BLaER1 treated with 17β-estradiol and CSF1 and Interleukin-3, amounts not matched to agents 10 nM and 100 nM (cell line): ENCODE measurements around the gene SUSD6.
"Not testable (repeated sequence)": the region's sequence is repeated elsewhere in the genome, so short reads cannot be mapped to it uniquely, and the experiment has no call there.

Experiments
- H3K27ac ChIP-seq, 11 experiments: shearing (Covaris generic); formaldehyde crosslinking; 2 replicates each; pipeline ENCODE4 v1.8.1; 2022
- H3K27me3 ChIP-seq, 11 experiments: shearing (Covaris generic); formaldehyde crosslinking; 2 replicates each; pipeline ENCODE4 v1.8.1; 2022
- H3K36me3 ChIP-seq, 11 experiments: shearing (Covaris generic); formaldehyde crosslinking; 2 replicates each; pipeline ENCODE4 v1.8.1; 2022
- H3K4me1 ChIP-seq, 10 experiments: shearing (Covaris generic); formaldehyde crosslinking; 2 replicates each; pipeline ENCODE4 v1.8.1; 2022
- H3K4me2 ChIP-seq, 11 experiments: shearing (Covaris generic); formaldehyde crosslinking; 2 replicates each; pipeline ENCODE4 v1.8.1; 2022
- H3K4me3 ChIP-seq, 10 experiments: shearing (Covaris generic); formaldehyde crosslinking; 2 replicates each; pipeline ENCODE4 v1.8.1; 2022
- H3K9ac ChIP-seq, 11 experiments: shearing (Covaris generic); formaldehyde crosslinking; 2 replicates each; pipeline ENCODE4 v1.8.1; 2022
- H3K9me3 ChIP-seq, 11 experiments: shearing (Covaris generic); formaldehyde crosslinking; replicated peaks in 1 of 11; 2 replicates each; pipeline ENCODE4 v1.8.1; 2022
- H4K20me1 ChIP-seq, 11 experiments: shearing (Covaris generic); formaldehyde crosslinking; 2 replicates each; pipeline ENCODE4 v1.8.1; 2022
- Cebpa-rat ChIP-seq, 11 experiments: shearing (Covaris generic); IDR thresholded peaks; 2 replicates each; pipeline ENCODE4 v1.8.1; 2022

Gene SUSD6

DNA sequence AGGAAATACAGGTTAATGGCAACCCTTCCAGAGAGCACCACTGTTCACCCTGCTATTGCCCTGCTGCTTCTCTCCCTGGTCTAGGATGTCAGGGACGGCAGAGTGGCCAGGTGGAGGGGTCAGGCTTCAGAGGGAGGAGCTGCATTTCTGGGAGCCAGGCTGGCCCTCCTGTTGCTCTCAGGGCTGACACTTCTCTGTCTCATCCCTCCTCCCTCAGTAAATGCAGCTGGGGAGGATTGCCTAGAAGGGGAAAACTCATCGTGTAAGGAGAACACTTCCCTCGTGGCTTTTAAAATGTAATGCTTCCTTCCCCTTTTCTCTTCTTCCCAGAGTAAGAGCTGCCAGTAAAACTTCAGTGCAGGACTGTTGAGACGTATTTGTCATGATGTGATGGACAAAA lies 20.8 kb downstream of the SUSD6 start:
- Histone ChIP-seq H3K9ac (peak overlapping the region in 10 of 11 experiments; percentile 10 to 55 (median 46); a peak in 11 of 22 replicates), H3K4me2 (peak overlapping the region; percentile 71 to 99 (median 85)), H3K4me3 (peak overlapping the region in 4 of 10 experiments; percentile 2 to 33 (median 18); a peak in 4 of 20 replicates), H3K27ac (peak overlapping the region in 10 of 11 experiments; percentile 1 to 66 (median 38); a peak in 15 of 22 replicates), H3K27me3 (no peaks in the 10 kb centered on the region), H4K20me1 (peaks cover 89 to 100% (median 99%) of the 10 kb centered on the region in 11 experiments), H3K9me3 (no peaks in the 10 kb centered on the region), H3K4me1 (peaks cover 81 to 100% (median 95%) of the 10 kb centered on the region in 10 experiments), H3K36me3 (peaks cover 0 to 8% (median 0%) of the 10 kb centered on the region in 11 experiments; a peak in 1 of 22 replicates)
- no peak for TF ChIP-seq Cebpa-rat (IDR thresholded peaks at IDR 0.05)

DNA sequence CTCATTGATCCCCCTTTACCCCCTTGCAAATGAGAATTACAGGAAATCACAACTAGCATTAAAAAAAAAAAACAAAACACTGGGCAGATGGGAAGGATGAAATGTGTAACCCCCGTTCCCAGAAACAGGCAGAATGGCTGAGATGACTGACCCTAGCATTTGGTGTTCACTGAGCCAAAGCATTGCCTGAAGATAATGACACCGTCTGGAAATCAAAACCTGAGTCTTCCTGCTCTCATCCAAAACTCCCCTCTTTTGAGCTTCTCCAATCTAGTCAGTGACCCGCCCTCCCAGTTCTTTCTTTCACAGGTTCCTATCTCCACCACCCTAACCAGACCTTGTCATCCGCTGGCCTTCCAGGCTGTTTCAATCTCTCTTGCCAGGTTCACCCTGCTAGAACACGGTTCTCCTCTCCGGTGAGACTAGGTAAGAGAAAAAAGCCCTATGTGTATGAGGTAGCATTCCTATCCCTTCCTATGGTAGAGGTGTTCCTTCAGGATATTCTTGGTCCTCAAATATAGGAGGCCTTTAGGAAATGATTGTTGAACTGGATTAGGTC lies 21.3 kb downstream of the SUSD6 start:
- peaks cover 93 to 100% (median 100%) of the 10 kb centered on the region in 11 experiments for H4K20me1 ChIP-seq
- H3K36me3 ChIP-seq: peaks cover 0 to 8% (median 0%) of the 10 kb centered on the region in 11 experiments; a peak in 1 of 22 replicates
- H3K4me3 ChIP-seq: peak overlapping the region in 4 of 10 experiments; percentile 2 to 33 (median 18); a peak in 3 of 20 replicates
- H3K9me3 ChIP-seq: no peaks in the 10 kb centered on the region
- TF ChIP-seq Cebpa-rat (IDR thresholded peaks at IDR 0.05): no peak
- H3K4me1 ChIP-seq: peaks cover 84 to 100% (median 95%) of the 10 kb centered on the region in 10 experiments
- H3K27ac ChIP-seq: peak overlapping the region in 9 of 11 experiments; percentile 1 to 66 (median 39); a peak in 11 of 22 replicates
- no peaks in the 10 kb centered on the region for H3K27me3 ChIP-seq
- H3K9ac ChIP-seq: peak overlapping the region in 7 of 11 experiments; percentile 10 to 55 (median 50); a peak in 6 of 22 replicates
- H3K4me2 ChIP-seq: peak overlapping the region; percentile 71 to 99 (median 85)

DNA sequence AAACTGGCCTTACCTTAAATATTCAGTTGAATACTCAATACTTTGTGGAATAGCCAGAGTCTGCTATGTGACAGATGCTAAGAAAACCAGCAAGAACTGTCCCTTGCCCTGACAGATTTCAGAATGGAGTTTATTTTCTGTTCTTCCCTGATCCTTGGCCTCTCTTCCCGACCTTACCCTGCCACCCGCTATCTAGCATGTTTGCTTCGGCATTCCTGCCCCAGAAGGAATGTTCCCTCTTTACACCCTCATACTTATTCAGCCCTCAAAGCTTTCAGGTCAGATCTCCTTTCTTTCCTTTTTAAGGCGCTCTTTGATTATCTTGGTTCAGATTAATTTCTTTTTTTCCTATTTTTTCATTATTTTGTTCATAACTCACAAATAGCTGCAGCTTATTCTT lies 21.8 kb downstream of the SUSD6 start:
- Histone ChIP-seq H3K4me1 (peaks cover 84 to 100% (median 98%) of the 10 kb centered on the region in 10 experiments), H3K9ac (no peak overlapping the region), H3K9me3 (no peaks in the 10 kb centered on the region), H4K20me1 (peaks cover 93 to 100% (median 100%) of the 10 kb centered on the region in 11 experiments), H3K4me3 (no peak overlapping the region), H3K4me2 (peak overlapping the region in 9 of 11 experiments; percentile 71 to 99 (median 87); a peak in 14 of 22 replicates), H3K27ac (peak overlapping the region in 3 of 11 experiments; percentile 37 to 61 (median 43); a peak in 4 of 22 replicates), H3K27me3 (no peaks in the 10 kb centered on the region), H3K36me3 (peaks cover 0 to 8% (median 0%) of the 10 kb centered on the region in 11 experiments; a peak in 1 of 22 replicates)
- no peak for TF ChIP-seq Cebpa-rat (IDR thresholded peaks at IDR 0.05)

DNA sequence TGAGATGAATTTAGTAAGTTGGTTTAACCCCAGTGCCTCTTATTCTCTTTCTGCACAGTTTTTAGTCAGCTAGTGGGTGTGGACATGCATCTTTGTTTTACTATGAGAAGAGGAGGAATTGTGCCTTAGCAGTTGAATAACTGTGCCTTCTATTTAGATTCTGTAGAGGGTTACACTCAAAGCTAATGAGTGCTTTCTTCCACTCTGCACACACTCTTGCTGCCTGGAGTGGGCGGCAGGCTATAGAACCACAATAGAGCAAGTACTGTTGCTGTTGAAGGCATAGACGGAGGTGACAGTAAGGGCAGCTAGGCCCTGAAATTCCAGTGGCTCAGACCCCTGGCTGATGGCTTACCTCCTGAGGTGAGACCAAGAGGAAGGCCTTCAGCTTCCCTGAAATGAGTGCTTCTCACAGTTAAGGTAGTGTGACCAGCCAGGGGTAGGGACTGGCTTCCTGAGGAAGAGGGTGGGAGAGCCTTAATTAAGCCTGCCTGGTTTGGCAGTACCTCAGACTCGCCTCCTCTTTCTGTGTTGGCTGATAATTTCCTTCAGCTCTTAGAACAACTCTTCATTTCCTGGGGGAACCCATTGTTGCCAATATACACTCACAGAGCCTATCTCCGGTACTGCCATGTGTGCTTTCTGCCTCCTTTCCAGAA lies 24.7 kb downstream of the SUSD6 start:
- Histone ChIP-seq H3K4me2 (peak overlapping the region; percentile 61 to 99 (median 78)), H3K36me3 (peaks cover 7 to 26% (median 17%) of the 10 kb centered on the region in 11 experiments; a peak in 20 of 22 replicates), H4K20me1 (peaks cover 69 to 99% (median 86%) of the 10 kb centered on the region in 11 experiments), H3K4me3 (no peak overlapping the region; a peak in 2 of 20 replicates), H3K9ac (peak overlapping the region in 8 of 11 experiments; percentile 11 to 46 (median 27); a peak in 13 of 22 replicates), H3K27ac (peak overlapping the region in 10 of 11 experiments; percentile 6 to 56 (median 43); a peak in 17 of 22 replicates), H3K9me3 (peaks cover 9 to 26% (median 19%) of the 10 kb centered on the region in 11 experiments), H3K4me1 (peaks cover 61 to 90% (median 77%) of the 10 kb centered on the region in 10 experiments), H3K27me3 (no peaks in the 10 kb centered on the region)
- no peak for TF ChIP-seq Cebpa-rat (IDR thresholded peaks at IDR 0.05)

DNA sequence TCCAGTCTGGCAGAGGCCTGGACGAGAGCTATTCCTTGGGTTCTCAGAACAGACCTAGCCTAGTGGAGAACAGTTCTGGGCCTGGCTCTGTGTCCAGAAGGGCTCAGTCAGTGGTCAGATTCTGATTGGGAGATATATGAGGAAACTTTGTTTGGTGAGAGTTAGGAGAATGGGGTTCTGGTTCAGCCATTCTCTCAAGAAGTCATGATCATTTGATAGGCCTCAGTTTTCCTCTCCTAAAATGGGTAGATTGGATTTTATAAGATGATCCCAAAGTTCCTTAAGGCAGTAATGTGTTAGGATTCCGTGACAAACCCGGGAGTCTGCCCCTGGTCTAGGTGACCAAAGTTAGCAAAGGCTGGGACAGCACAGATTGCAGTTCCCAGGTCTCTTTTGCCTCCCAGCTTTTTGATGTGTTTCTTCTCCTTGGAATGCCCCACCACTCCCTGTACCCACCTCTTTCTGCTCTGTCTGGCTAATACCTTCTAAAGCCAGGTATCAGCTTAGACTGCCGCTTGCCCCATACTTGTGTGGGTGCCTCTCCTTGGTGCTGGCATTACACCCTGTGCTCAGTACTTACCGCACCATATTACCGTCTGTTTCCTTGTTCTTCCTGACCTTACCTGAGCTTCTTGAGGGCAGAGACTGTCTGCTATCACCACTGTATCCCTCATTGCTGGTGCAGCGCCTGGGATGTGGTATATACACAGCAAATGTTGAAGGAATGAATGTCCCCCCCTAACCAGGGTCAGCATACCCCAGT lies 25.5 kb downstream of the SUSD6 start:
- H3K4me2 ChIP-seq: peak overlapping the region; percentile 61 to 99 (median 78)
- H3K36me3 ChIP-seq: peaks cover 15 to 34% (median 25%) of the 10 kb centered on the region in 11 experiments
- H3K9me3 ChIP-seq: peaks cover 17 to 34% (median 27%) of the 10 kb centered on the region in 11 experiments
- H3K4me3 ChIP-seq: no peak overlapping the region
- peaks cover 61 to 91% (median 78%) of the 10 kb centered on the region in 11 experiments for H4K20me1 ChIP-seq
- no peaks in the 10 kb centered on the region for H3K27me3 ChIP-seq
- peak overlapping the region in 9 of 11 experiments; percentile 20 to 56 (median 44); a peak in 12 of 22 replicates for H3K27ac ChIP-seq
- H3K9ac ChIP-seq: peak overlapping the region in 9 of 11 experiments; percentile 1 to 46 (median 25); a peak in 10 of 22 replicates
- TF ChIP-seq Cebpa-rat (IDR thresholded peaks at IDR 0.05): no peak
- peaks cover 53 to 82% (median 69%) of the 10 kb centered on the region in 10 experiments for H3K4me1 ChIP-seq

DNA sequence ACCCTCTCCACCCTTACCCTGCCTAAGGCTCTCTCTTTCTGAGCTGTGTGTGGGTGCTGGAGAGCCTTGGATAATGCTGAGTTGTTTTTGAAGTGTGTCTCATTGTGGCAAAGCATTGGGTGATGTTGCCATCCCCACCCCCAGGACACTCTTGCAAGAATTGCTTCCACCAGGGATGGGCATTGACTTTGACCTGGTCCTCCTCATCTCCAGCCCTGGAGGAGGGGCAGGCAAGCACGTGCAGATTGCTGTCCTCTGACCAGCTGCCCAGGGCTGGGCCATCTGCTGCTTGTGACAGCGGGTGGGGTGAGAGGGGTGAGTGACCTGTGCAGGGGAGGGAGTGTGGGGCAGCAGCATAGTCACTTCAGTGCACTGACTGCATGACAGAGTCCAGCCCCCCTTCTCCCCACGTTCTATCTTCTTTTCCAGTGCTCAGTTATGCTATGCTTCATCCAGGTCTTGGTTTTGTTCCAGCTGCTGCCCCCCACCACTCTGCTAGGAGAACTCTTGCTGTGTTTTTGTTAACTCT lies 26.2 kb downstream of the SUSD6 start:
- peaks cover 24 to 41% (median 33%) of the 10 kb centered on the region in 11 experiments for H3K9me3 ChIP-seq
- peak overlapping the region in 4 of 11 experiments; percentile 2 to 39 (median 8); a peak in 3 of 22 replicates for H3K27ac ChIP-seq
- TF ChIP-seq Cebpa-rat (IDR thresholded peaks at IDR 0.05): no peak
- H3K36me3 ChIP-seq: peaks cover 21 to 40% (median 32%) of the 10 kb centered on the region in 11 experiments
- H4K20me1 ChIP-seq: peaks cover 54 to 84% (median 72%) of the 10 kb centered on the region in 11 experiments
- H3K4me1 ChIP-seq: peaks cover 46 to 75% (median 62%) of the 10 kb centered on the region in 10 experiments
- no peak overlapping the region for H3K4me3 ChIP-seq
- peak overlapping the region in 3 of 11 experiments; percentile 1 to 21 (median 9); a peak in 3 of 22 replicates for H3K9ac ChIP-seq
- no peaks in the 10 kb centered on the region for H3K27me3 ChIP-seq
- peak overlapping the region; percentile 61 to 99 (median 78) for H3K4me2 ChIP-seq

DNA sequence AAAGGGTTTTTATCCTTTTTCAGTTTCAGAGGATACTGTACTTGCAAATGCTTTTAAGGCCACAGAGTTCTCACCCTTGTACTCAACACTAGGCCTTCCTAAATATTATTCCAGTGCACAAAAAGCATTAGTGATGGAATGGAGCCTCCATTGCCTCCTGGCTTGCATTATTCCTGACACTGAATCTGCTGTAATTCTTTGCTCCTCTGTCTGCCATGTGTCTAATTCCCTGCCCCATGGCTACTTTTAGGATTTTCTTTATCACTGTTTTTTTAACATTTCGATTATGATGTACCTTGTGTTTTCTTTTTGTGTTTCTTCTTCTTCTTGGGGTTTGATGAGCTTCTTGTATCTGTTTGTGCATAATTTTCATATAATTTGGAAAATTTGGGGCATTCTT lies 29.5 kb downstream of the SUSD6 start:
- no peak for TF ChIP-seq Cebpa-rat (IDR thresholded peaks at IDR 0.05)
- H3K4me1 ChIP-seq: peaks cover 25 to 75% (median 41%) of the 10 kb centered on the region in 10 experiments
- no peak overlapping the region for H3K9ac ChIP-seq
- peaks cover 34 to 56% (median 46%) of the 10 kb centered on the region in 11 experiments for H3K9me3 ChIP-seq
- no peak overlapping the region for H3K4me2 ChIP-seq
- peaks cover 34 to 64% (median 52%) of the 10 kb centered on the region in 11 experiments for H3K36me3 ChIP-seq
- no peak overlapping the region for H3K27ac ChIP-seq
- no peak overlapping the region; a peak in 1 of 20 replicates for H3K4me3 ChIP-seq
- H4K20me1 ChIP-seq: peaks cover 22 to 81% (median 63%) of the 10 kb centered on the region in 11 experiments
- no peaks in the 10 kb centered on the region for H3K27me3 ChIP-seq

DNA sequence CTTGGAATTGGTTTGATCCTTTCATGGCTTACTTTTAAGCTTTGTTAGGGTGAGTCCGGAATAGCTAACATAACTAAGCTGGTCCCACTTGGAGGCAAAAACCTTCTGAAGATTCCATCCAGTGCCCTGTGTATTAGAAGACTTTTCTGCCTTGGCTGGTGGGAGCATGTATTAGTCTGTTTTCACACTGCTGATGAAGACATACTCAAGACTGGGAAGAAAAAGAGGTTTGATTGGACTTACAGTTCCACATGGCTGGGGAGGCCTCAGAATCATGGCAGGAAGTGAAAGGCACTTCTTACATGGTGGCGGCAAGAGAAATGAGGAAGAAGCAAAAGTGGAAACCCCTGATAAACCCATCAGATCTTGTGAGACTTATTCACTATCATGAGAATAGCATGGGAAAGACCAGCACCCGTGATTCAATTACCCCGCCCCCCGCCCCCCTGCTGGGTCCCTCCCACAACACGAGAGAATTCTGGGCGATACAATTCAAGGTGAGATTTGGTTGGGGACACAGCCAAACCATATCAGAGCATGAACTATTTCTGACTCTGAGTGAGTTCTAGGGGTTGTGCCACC lies 30.9 kb downstream of the SUSD6 start:
- not testable (repeated sequence) for H3K9ac ChIP-seq, H3K27me3 ChIP-seq
- Histone ChIP-seq H3K4me1 (peaks cover 13 to 68% (median 30%) of the 10 kb centered on the region in 10 experiments), H3K27ac (peak overlapping the region in 1 of 11 experiments; percentile 48; a peak in 2 of 22 replicates), H3K36me3 (peaks cover 38 to 66% (median 55%) of the 10 kb centered on the region in 11 experiments), H3K4me3 (peak overlapping the region in 4 of 10 experiments; percentile 3 to 29 (median 17); a peak in 3 of 20 replicates), H4K20me1 (peaks cover 13 to 81% (median 63%) of the 10 kb centered on the region in 11 experiments), H3K9me3 (peaks cover 34 to 56% (median 46%) of the 10 kb centered on the region in 11 experiments), H3K4me2 (peak overlapping the region in 2 of 11 experiments; percentile 56 to 78; a peak in 1 of 22 replicates)
